HCT116 (cell line): ENCODE data around the gene PIM1.

ENCODE experiments used
- CTCF ChIP-seq, 3 experiments: fragments of 200-600 bp in 1 of 3; sonication (generic) in 1 of 3; IDR thresholded peaks in 2 of 3; conservative IDR thresholded peaks in 1 of 3; 2 replicates each; pipeline ENCODE4 v1.5.1; 2012 to 2017; ENCODE audit warnings: low read depth in 2 of 3, low read length in 2 of 3, antibody characterized with exemption in 1 of 3, borderline replicate concordance in 1 of 3, control low read depth in 1 of 3, mild to moderate bottlenecking in 1 of 3, mixed read lengths in 1 of 3, mixed run types in 1 of 3, moderate library complexity in 1 of 3; ENCODE audit not compliant: insufficient read depth in 1 of 3
- ELF1 ChIP-seq: IDR thresholded peaks from 2 replicates; pipeline ENCODE4 v1.6.1; 2012; ENCODE audit warnings: low read depth, borderline replicate concordance
- EZH2 ChIP-seq: fragments of 200-600 bp; sonication (generic); IDR thresholded peaks from 2 replicates; pipeline ENCODE4 v1.6.1; 2017; ENCODE audit warnings: antibody characterized with exemption, mixed run types
- POLR2A ChIP-seq: IDR thresholded peaks from 2 replicates; pipeline ENCODE4 v1.7.0; 2011; ENCODE audit warnings: borderline replicate concordance; ENCODE audit not compliant: insufficient read depth, insufficient read length; ENCODE audit errors: extremely low read depth
- RAD21 ChIP-seq: IDR thresholded peaks from 2 replicates; pipeline ENCODE4 v1.6.1; 2012; ENCODE audit warnings: low read depth, mild to moderate bottlenecking
- ZNF274 ChIP-seq: fragments of 200-500 bp; sonication (Bioruptor generic); IDR thresholded peaks from 2 replicates; pipeline ENCODE4 v1.6.1; 2014; ENCODE audit warnings: mild to moderate bottlenecking, low read depth, low read length, inconsistent platforms

GRCh38 chr6:37208793-37209192 lies 38.8 kb downstream of the PIM1 start:
- TF ChIP-seq POLR2A: no peak
- TF ChIP-seq CTCF (IDR thresholded peaks at IDR 0.05 in 2 of 3, conservative IDR thresholded peaks at IDR 0.05 in 1 of 3; ENCODE audit: borderline replicate concordance in 1 of 3, insufficient read depth in 1 of 3, low read depth in 2 of 3, low read length in 2 of 3): no peak
- TF ChIP-seq EZH2: no peak
- TF ChIP-seq ELF1: no peak
- TF ChIP-seq RAD21: no peak
- TF ChIP-seq ZNF274: no peak
